H9 (cell line): ENCODE measurements around the gene CREB5. TPM values are rescaled to one million over a fixed set of nuclear protein-coding genes. Genes with fewer than 3 reads are reported as not detected.

Experiments used
- DNase-seq: peaks from one replicate; pipeline ENCODE4 v3.0.0-alpha.2; 2017
- H2AFZ ChIP-seq: one replicate; pipeline ENCODE4 v1.6.1; 2013; ENCODE audit warnings: mild to moderate bottlenecking, low read length, control low read depth, moderate library complexity
- H2AK5ac ChIP-seq: 2 replicates; pipeline ENCODE4 v1.6.1; 2013; ENCODE audit warnings: low read length, control low read depth, mixed read lengths; ENCODE audit not compliant: insufficient read length
- H2BK120ac ChIP-seq: one replicate; pipeline ENCODE4 v1.6.1; 2013; ENCODE audit warnings: low read depth, mild to moderate bottlenecking, low read length, control low read depth, inconsistent platforms; ENCODE audit not compliant: poor library complexity, severe bottlenecking
- H2BK12ac ChIP-seq: 2 replicates; pipeline ENCODE4 v1.6.1; 2013; ENCODE audit warnings: low read length, control low read depth, mixed read lengths, low read depth; ENCODE audit not compliant: insufficient read length
- H2BK15ac ChIP-seq: 2 replicates; pipeline ENCODE4 v1.6.1; 2013; ENCODE audit warnings: low read depth, low read length, control low read depth
- H2BK20ac ChIP-seq: one replicate; pipeline ENCODE4 v1.6.1; 2013; ENCODE audit warnings: low read depth, mild to moderate bottlenecking, low read length, control low read depth, inconsistent platforms; ENCODE audit not compliant: poor library complexity, severe bottlenecking
- H2BK5ac ChIP-seq: 2 replicates; pipeline ENCODE4 v1.6.1; 2013; ENCODE audit warnings: low read length, control low read depth, mixed read lengths; ENCODE audit not compliant: insufficient read length
- H3K14ac ChIP-seq: 2 replicates; pipeline ENCODE4 v1.6.1; 2013; ENCODE audit warnings: low read length, control low read depth; ENCODE audit not compliant: insufficient read depth
- H3K18ac ChIP-seq: 2 replicates; pipeline ENCODE4 v1.6.1; 2013; ENCODE audit warnings: low read depth, mild to moderate bottlenecking, mixed read lengths, low read length, control low read depth; ENCODE audit not compliant: insufficient read length
- H3K23ac ChIP-seq: 2 replicates; pipeline ENCODE4 v1.6.1; 2013; ENCODE audit warnings: low read length, control low read depth, mixed read lengths, low read depth; ENCODE audit not compliant: insufficient read length
- H3K23me2 ChIP-seq: 2 replicates; pipeline ENCODE4 v1.6.1; 2013; ENCODE audit warnings: low read depth, mild to moderate bottlenecking, mixed read lengths, low read length, control low read depth; ENCODE audit not compliant: insufficient read length, poor library complexity, severe bottlenecking
- H3K27ac ChIP-seq: 2 replicates; pipeline ENCODE4 v1.5.1; 2013; ENCODE audit warnings: low read length, control low read depth, mixed read lengths, low read depth; ENCODE audit not compliant: insufficient read length
- H3K27me3 ChIP-seq: 2 replicates; pipeline ENCODE4 v1.6.1; 2013; ENCODE audit warnings: low read length, control low read depth, inconsistent platforms; ENCODE audit not compliant: insufficient read depth
- H3K4ac ChIP-seq: 2 replicates; pipeline ENCODE4 v1.6.1; 2013; ENCODE audit warnings: low read depth, mild to moderate bottlenecking, control low read depth, inconsistent platforms, low read length, moderate library complexity
- H3K4me1 ChIP-seq: 2 replicates; pipeline ENCODE4 v1.6.1; 2013; ENCODE audit warnings: low read length, control low read depth, inconsistent platforms; ENCODE audit not compliant: insufficient read depth
- H3K4me2 ChIP-seq: 2 replicates; pipeline ENCODE4 v1.6.1; 2013; ENCODE audit warnings: low read length, control low read depth, mixed read lengths; ENCODE audit not compliant: insufficient read length, insufficient read depth
- H3K56ac ChIP-seq: 2 replicates; pipeline ENCODE4 v1.6.1; 2013; ENCODE audit warnings: low read depth, mild to moderate bottlenecking, mixed read lengths, low read length, control low read depth; ENCODE audit not compliant: insufficient read length
- H3K79me1 ChIP-seq: 2 replicates; pipeline ENCODE4 v1.6.1; 2013; ENCODE audit warnings: low read depth, mild to moderate bottlenecking, moderate library complexity, low read length, control low read depth, inconsistent platforms; ENCODE audit not compliant: insufficient read depth, poor library complexity, severe bottlenecking
- H3K79me2 ChIP-seq: 2 replicates; pipeline ENCODE4 v1.6.1; 2013; ENCODE audit warnings: low read length, control low read depth, inconsistent platforms; ENCODE audit not compliant: insufficient read depth
- H3K9ac ChIP-seq: 2 replicates; pipeline ENCODE4 v1.6.1; 2013; ENCODE audit warnings: low read length, control low read depth, mixed read lengths; ENCODE audit not compliant: insufficient read length; ENCODE audit errors: extremely low read depth
- H3K9me3 ChIP-seq: one replicate; pipeline ENCODE4 v1.6.1; 2013; ENCODE audit warnings: low read depth, low read length, inconsistent platforms; ENCODE audit not compliant: control insufficient read depth
- H3T11ph ChIP-seq: one replicate; pipeline ENCODE4 v1.6.1; 2013; ENCODE audit warnings: mild to moderate bottlenecking, low read length, control low read depth, inconsistent platforms
- H4K20me1 ChIP-seq: one replicate; pipeline ENCODE4 v1.6.1; 2013; ENCODE audit not compliant: control insufficient read depth, insufficient read length, insufficient read depth
- H4K5ac ChIP-seq: 2 replicates; pipeline ENCODE4 v1.6.1; 2013; ENCODE audit warnings: low read depth, mild to moderate bottlenecking, mixed read lengths, low read length, control low read depth; ENCODE audit not compliant: insufficient read length
- H4K8ac ChIP-seq: replicated peaks from 2 replicates; pipeline ENCODE4 v1.6.1; 2013; ENCODE audit warnings: low read length, control low read depth, mixed read lengths, low read depth; ENCODE audit not compliant: insufficient read length
- H4K91ac ChIP-seq: 2 replicates; pipeline ENCODE4 v1.6.1; 2013; ENCODE audit warnings: low read depth, mild to moderate bottlenecking, moderate library complexity, mixed read lengths, low read length, control low read depth; ENCODE audit not compliant: insufficient read length
- H3K27ac Mint-ChIP-seq, 3 experiments: 2 replicates in 2 of 3; 3 replicates in 1 of 3; pipeline ENCODE4 v1.8.0; 2020 to 2021; ENCODE audit warnings: mixed read lengths in 3 of 3, mild to moderate bottlenecking in 1 of 3, moderate library complexity in 1 of 3
- H3K27me3 Mint-ChIP-seq: 2 replicates; pipeline ENCODE4 v1.8.0; 2021; ENCODE audit warnings: low read depth, mild to moderate bottlenecking, moderate library complexity, mixed read lengths
- H3K36me3 Mint-ChIP-seq, 3 experiments: 2 replicates in 2 of 3; 3 replicates in 1 of 3; pipeline ENCODE4 v1.8.0; 2020 to 2021; ENCODE audit warnings: low read depth in 3 of 3, mixed read lengths in 3 of 3; ENCODE audit not compliant: insufficient read depth in 1 of 3
- H3K4me1 Mint-ChIP-seq, 2 experiments: 2 replicates each; pipeline ENCODE4 v1.8.0; 2020; ENCODE audit warnings: mixed read lengths in 2 of 2
- H3K4me3 Mint-ChIP-seq, 2 experiments: 2 replicates in 1 of 2; 3 replicates in 1 of 2; pipeline ENCODE4 v1.8.0; 2020 to 2021; ENCODE audit warnings: mild to moderate bottlenecking in 2 of 2, mixed read lengths in 2 of 2, moderate library complexity in 1 of 2
- H3K9me3 Mint-ChIP-seq, 2 experiments: 2 replicates in 1 of 2; 3 replicates in 1 of 2; pipeline ENCODE4 v1.8.0; 2020; ENCODE audit warnings: mild to moderate bottlenecking in 2 of 2, mixed read lengths in 2 of 2, moderate library complexity in 1 of 2
- WGBS: extraction: QIAGEN DNeasy Blood & Tissue Kit; methylation state at CpG from one replicate; pipeline ENCODE4 v1.1.7; 2013; ENCODE audit warnings: missing lambda C conversion rate, low lambda C conversion rate, mixed read lengths; ENCODE audit not compliant: insufficient read length; ENCODE audit errors: extremely low coverage; 5-methylcytosine and 5-hydroxymethylcytosine counted together
- total RNA-seq: library from RNA; stranded (reverse); gene quantifications from 2 replicates; pipeline ENCODE4 v1.2.1, GENCODE V29; 2021
- TF ChIP-seq, protein P1 (sequence below): fragments of 200-600 bp; sonication (generic); conservative IDR thresholded peaks from 3 replicates; pipeline ENCODE4 v1.8.0; 2021; ENCODE audit warnings: antibody characterized with exemption, mild to moderate bottlenecking

Gene CREB5
- total RNA-seq, 1 experiment from 2014 or later = 4.0 TPM

DNA sequence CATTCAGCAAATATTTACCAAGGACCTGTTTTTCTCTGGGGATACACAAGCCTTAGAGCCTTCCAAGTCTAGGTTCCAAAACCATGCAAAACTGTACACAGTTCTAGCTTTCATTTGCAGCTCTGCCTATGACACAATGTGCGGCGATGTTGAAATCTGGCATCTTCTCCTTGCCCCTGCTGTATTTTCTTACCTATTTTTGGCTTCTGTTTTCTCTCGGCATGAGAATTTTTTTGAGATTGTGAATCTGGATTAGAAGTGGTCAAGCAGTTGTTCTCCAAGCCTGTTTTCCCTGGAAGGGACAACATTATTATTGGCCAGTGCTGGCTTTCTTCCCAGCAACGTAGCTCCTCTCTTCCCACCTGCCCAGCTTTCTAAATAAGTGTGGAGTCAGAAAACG, 176.3 kb downstream of the CREB5 start:
- H3T11ph ChIP-seq = no peak overlapping the region
- no peak overlapping the region for H4K91ac ChIP-seq
- Mint-ChIP-seq H3K27me3 (no peaks in the 10 kb centered on the region), H3K9me3 (no peaks in the 10 kb centered on the region; a peak in 1 of 5 replicates), H3K27ac (no peak overlapping the region), H3K36me3 (no peaks in the 10 kb centered on the region), H3K4me1 (no peaks in the 10 kb centered on the region; a peak in 1 of 4 replicates), H3K4me3 (no peak overlapping the region)
- no peak overlapping the region for H3K18ac ChIP-seq
- no peaks in the 10 kb centered on the region for H3K27me3 ChIP-seq
- no peak overlapping the region for H4K5ac ChIP-seq
- no peak overlapping the region for H3K23ac ChIP-seq
- H2BK12ac ChIP-seq = no peak overlapping the region
- H2BK120ac ChIP-seq = no peak overlapping the region
- H3K4me1 ChIP-seq = no peaks in the 10 kb centered on the region
- H3K14ac ChIP-seq = no peak overlapping the region
- DNase-seq = no peak
- H3K4ac ChIP-seq = no peak overlapping the region
- no peaks in the 10 kb centered on the region for H3K9me3 ChIP-seq
- WGBS = no CpG with 5 or more reads among the region's 5 CpGs
- no peaks in the 10 kb centered on the region for H3K79me1 ChIP-seq
- no peak overlapping the region for H2BK15ac ChIP-seq
- H3K27ac ChIP-seq = no peak overlapping the region
- no peaks in the 10 kb centered on the region for H3K79me2 ChIP-seq
- no peak overlapping the region for H2BK20ac ChIP-seq
- H3K4me2 ChIP-seq = no peak overlapping the region
- TF ChIP-seq, protein P1, sequence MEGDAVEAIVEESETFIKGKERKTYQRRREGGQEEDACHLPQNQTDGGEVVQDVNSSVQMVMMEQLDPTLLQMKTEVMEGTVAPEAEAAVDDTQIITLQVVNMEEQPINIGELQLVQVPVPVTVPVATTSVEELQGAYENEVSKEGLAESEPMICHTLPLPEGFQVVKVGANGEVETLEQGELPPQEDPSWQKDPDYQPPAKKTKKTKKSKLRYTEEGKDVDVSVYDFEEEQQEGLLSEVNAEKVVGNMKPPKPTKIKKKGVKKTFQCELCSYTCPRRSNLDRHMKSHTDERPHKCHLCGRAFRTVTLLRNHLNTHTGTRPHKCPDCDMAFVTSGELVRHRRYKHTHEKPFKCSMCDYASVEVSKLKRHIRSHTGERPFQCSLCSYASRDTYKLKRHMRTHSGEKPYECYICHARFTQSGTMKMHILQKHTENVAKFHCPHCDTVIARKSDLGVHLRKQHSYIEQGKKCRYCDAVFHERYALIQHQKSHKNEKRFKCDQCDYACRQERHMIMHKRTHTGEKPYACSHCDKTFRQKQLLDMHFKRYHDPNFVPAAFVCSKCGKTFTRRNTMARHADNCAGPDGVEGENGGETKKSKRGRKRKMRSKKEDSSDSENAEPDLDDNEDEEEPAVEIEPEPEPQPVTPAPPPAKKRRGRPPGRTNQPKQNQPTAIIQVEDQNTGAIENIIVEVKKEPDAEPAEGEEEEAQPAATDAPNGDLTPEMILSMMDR = no peak
- no peaks in the 10 kb centered on the region for H4K20me1 ChIP-seq
- no peak overlapping the region for H2AFZ ChIP-seq
- no peak overlapping the region for H4K8ac ChIP-seq
- H3K9ac ChIP-seq = no peak overlapping the region
- no peak overlapping the region for H2AK5ac ChIP-seq
- no peaks in the 10 kb centered on the region for H3K23me2 ChIP-seq
- H2BK5ac ChIP-seq = no peak overlapping the region
- H3K56ac ChIP-seq = no peak overlapping the region
